Muscle of back (tissue), 11 donors: ENCODE data around the gene CTBP1. TPM values are rescaled to one million over a fixed set of nuclear protein-coding genes. Genes with fewer than 3 reads are reported as not detected.

Experiments used
- DNase-seq, 3 donors: peaks; one replicate each; pipeline versions ENCODE4 v3.0.0 to v3.0.0-alpha.2; 2013
- polyA plus RNA-seq, 10 donors: library from polyadenylated mRNA; unstranded; fragments of 120-200 nt; gene quantifications; one replicate each; pipeline ENCODE4 v1.2.1, GENCODE V29; 2013; ENCODE audit not compliant: insufficient read length in 10 of 10

Gene CTBP1
- polyA plus RNA-seq, 10 donors, result 80.7 to 142 (median 95.1) TPM

DNA sequence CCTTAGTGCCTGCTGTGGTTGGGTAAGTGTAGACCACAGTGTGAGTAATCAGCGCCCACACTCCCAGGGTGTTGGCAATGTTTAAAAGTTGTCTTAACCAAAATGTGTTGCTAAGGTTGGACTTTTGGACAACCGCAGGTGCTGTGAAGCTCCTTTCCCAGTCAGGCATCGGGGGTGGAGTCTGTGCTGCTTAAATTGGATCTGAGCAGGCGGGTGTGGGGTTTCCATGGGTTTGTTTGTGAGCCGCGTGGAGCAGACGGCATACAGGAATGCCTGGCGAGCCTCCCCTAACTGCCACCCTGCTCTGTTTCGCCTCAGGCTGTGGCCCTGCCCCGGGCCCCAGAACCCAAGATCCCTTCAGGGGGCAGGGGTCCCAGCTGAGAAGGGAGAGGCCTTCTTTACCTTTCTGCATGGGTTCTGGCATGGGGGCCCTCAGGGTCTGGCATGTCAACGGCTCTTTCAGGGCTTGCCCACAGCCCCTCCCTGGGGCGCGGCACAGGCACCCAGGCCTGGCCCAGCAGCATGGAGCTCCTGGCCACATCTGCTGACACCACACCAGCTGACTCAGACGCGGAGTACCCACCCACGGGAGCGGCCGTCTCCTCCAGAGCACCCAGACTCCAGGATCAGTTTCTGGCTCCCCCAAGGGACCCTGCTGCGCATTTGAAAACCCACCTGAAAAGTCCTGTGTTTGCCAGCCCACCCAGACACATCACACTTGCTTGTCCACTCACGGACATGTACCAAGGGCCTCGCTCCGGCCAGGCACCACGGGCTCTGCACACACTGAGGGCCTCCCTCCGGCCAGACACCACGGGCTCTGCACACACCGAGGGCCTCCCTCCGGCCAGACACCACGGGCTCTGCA is 71.4 kb downstream of the CTBP1 start:
- peak in 1 of 3 donors; percentile 42 for DNase-seq

DNA sequence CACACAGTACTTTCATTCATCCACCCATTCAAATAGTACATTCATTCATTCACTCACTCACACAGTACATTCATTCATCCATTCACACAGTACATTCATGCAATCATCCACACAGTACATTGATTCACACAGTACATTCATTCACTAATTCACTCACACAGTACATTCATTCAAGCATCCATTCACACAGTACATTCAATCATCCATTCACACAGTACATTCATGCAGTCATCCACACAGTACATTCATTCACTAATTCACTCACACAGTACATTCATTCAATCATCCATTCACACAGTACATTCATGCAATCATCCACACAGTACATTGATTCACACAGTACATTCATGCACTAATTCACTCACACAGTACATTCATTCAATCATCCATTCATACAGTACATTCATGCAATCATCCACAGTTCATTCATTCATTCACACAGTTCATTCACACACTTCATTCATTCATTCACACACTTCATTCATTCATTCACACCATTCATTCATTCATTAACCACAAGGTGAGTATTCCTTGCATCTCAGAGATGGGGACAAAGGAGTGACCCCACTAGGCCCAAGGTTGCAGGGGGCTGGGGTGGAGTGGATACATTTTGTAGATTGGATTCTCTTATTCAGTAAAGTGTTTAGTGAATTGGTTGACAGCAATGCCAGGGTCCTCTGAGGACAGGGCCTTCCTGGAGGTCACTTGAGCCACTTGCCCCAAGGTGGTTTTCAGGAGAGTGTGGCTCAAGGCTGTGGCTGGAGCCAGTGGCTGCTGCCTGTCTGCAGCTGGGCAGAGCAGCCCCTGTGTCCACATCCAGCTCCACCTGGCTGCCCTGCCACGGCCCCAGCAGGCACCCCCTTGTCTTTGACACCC is 72.3 kb downstream of the CTBP1 start:
- no peak for DNase-seq

DNA sequence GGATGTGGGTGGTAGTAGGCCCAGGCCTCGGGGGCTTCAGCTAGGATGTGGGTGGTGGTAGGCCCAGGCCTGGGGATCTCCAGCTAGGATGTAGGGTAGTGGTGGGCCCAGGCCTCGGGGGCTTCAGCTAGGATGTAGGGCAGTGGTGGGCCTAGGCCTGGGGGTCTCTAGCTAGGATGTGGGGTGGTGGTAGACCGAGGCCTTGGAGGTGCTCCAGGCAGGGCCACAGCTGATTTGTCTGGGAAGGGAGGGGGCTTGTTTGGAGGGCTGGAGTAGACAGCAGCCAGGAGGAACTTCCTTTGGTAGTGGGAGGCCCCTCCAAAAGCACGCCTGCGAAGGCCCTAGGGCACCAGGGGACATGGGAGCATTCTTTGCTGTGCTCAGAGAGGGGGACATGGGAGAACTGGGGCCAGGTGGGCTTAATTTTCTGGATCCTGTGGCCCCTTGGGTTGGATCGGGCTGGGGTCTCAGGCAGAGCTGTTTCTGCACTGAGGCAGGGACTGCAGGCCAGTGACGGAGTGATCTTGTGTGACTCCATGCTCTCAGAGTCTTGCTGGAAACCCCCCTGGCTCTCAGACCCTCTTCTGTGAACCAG is 73.2 kb downstream of the CTBP1 start:
- no peak for DNase-seq

DNA sequence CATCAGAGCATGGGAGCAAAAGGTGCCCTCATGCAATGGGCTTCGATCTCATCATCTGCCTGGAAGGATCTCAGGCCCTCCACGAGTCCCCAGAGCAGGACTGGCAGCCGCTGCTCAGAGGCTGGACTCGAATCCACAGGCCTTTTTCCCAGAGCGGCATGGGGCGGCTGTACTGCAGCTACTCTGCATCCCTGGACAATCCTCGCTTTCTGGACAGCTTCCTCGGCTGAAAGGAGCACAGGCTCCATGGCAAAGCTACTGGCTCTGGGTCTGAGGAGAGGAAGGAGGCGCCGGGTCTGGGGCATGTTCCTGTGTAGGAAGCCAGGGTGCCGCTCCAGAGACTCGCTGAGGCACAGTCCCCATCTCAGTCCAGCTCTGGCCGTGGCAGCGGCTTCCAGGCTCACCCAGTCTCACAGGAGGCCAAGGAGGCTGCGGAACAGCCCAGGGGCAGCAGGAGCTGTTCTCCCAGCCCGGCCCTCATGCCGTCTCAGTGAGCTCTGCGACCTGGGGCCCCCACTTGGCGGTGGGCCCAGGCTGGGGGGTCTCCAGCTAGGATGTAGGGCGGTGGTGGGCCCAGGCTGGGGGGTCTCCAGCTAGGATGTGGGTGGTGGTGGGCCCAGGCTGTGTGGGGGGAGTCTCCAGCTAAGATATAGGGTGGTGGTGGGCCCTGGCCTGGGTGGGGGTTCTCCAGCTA is 73.8 kb downstream of the CTBP1 start:
- DNase-seq, result peak in 1 of 3 donors; percentile 33

DNA sequence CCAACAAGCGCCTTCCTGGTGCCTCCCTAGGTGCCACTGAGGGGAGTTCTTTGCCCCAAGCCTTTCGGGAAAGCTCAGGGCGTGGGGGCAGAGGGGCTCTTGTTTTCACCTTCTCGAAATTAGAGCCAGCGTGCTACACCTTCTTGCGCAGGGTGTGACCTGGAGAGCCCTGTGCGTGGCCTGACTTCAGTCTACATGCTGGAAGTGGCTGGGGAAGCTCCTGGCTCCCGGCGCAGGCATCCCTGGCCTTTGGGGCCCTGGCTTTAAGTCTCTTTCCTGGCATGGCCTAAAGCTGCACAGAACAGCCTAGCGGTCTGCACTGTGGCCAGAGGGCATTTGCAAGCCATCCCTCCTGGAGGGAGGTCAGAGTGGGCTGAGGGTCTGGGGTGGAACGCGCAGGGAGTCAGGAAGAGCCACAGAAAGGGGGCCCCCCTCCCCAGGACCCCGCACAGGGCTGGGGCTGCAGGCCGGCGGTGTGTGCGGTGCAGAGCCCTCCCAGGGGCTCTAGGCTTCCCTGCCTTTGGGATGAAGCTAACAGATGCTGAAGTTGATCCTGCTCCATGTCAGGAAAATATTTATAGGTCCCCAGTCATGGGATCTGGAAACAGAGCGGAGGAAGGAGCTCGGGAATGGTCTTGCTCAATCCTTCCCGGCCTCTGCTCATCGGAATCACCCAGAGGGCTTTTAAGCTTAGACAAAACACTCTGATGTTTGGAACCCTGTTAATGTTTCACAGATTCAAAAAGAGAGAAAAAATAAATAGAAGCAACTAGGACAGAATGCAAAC is 75.8 kb downstream of the CTBP1 start:
- DNase-seq, result peak; percentile 65 to 89 (median 72)

DNA sequence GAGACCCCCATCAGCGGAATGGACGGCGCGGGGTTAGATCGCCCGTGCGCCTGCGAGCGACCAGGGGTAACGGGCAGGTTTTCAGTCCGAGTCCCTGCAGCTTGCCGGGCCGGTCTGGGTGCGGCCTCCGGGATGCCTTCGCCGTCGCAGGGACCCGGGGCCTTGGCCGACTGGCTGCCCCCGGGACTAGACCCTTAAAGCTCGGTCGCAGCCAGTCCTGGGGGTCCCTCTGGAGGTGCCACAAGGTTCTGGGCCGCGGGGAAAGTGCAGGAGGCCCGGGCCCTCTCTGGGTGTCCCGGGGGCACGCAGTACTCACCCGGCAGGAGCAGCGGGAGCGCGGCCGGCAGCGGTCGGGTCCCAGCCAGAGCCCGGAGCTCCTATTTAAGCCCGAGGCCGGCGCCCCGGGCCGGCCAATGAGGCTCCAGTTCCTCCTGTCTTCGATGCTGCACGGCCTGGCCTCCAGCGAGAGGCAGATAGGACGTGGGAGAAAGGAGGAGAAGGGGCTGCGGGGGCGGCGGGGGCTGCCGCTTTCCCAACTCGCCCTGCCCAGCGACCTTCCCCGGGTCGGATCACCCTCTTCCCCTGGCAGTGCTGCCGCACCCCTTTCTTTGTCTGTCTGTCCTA is 76.6 kb downstream of the CTBP1 start, which contains the start of gene SPON2:
Gene SPON2, minus strand, starts transcription at position 356 of the 624 bp plus-strand sequence.
- peak in 2 of 3 donors; percentile 71 to 88 for DNase-seq

DNA sequence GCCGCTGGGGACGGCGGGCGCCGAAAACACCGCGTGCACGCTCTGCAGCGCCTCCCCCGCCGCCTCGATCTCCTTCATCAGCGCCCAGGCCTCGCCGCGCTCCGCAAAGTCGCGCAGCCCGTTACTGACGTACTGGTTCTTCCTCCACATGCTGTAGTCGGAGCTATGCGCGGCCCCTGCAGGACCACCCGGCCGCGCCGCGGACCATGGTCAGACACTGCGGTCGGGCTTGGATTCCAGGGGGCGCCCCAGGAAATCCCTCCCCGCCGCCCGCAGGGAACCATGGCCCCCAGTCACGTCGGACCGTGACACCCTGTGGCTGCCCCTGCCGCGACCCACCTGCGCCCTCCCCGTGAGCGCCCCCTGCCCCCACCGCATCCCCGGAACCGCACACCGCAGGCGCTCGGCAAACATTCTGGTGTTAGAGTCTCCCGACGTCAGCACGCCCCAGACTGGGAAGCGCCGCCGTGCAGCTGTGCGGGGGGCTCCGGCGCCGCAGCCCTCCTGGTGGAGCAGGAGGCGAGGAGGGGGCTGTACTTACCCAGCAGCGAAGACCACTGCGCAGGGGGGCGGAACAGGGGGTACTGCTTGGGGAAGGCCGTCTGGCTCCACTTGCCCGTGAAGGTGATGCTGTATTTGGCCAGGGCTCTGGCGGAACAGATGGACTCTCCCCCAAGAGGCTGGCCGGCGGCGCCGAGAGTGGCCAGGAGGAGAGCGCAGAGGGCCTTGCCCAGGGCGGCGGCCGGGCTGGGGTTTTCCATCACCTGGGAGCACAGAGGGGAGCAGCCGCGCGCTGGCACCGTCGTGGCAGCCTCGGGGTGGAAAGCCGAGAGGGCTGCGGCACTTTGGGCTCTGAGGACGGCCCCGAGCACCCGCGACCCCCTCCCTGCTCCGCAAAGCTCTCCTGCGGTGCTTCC is 77.4 kb downstream of the CTBP1 start:
- DNase-seq, result peak in 1 of 3 donors; percentile 68

DNA sequence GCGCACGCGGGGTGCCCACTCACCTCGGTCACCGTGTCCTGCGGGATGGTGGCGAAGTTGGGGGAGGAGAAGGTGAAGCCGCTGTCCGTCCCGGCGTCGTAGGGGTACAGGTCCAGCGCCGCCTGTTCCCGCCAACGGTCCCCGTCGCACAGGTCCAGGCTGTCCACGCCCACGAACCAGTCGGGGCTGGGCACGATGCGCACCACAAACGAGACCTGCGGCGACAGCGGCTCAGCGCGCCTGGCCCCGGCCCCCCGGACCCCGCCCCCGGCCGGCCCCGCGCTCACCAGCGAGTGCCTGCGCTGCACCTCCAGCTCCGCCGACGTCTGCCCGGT is 78.0 kb downstream of the CTBP1 start:
- no peak for DNase-seq

DNA sequence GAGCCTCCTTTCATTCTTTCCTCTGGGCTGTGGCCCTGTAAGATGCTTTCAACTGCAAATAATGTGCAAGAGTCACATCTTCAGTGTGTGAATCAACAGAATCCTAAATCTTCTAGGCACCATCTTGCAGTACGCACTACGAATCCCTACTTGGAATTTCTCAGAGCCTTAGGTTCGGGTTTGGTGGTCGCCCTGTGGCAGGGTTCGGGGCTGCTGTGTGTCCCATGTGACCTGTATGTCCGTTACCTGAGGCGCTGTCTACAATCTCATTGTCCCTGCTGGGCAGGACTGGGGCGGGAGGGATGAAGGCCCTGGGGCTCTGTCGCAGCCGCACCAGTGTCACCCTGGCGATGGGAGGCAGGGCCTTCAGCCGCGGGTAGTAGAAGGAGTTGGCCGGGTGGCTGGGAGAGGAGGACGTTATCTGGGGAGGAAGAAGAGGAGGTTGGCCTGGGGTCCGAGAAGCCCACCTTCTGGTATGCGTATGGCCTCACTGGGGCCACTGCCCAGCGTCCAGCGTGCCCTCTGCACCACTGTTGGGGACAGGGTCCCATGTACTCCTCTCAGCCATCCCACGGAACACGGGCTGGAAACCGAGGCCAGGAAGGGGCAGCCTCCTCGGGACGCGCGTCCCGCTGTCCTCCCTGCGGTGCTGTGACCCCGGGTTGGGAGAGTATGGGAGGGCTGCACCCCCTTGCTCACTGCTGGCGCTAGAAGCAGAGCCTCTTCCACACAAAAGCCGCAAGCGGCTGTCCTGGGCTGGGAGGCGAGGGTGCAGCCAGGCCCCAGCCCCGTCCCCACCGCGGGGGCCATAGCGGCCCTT is 78.6 kb downstream of the CTBP1 start:
- no peak for DNase-seq

DNA sequence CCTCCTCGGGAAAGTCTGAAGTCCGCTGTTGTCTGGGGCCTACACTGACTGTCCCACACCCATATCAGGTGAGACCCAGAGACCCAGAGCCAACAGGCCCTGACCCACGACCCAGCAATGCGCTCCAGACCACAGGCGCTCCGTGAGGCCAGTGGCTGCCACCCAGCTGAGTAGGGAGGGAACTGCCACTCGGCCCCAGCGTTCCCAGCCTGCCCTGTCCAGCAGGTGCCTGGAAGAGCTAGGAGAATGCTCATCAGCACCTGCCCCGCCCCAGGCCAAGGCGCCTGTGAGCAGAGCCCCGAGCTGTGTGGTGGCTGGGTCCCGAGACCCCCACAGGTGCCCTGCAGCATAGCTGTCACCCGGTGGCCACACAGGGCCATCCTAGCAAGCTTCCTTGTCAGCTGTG is 79.2 kb downstream of the CTBP1 start:
- DNase-seq, result no peak

DNA sequence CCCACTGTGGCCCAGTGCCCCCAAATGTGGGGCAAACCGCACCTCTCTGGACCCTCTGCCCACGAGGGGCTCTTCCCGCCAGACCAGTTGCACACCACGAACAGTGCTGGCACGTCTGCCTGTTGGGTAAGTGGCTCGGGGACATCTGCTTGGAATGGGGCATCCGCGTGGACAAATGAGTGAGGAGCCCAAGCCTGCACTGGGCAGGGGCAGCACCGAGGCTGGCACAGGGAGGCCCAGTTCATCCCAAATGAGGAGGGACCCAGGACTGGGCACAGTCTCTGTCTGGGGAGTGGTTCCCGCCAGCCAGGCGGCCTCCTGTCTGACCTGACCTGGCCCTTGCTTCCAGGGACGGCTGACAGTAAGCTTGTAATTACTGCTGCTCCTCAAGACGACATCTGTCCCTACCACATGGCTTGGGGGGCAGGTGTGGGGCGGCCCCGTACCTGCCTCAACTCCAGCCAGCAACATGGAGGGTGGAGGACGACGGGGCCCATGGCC is 79.7 kb downstream of the CTBP1 start:
- no peak for DNase-seq

DNA sequence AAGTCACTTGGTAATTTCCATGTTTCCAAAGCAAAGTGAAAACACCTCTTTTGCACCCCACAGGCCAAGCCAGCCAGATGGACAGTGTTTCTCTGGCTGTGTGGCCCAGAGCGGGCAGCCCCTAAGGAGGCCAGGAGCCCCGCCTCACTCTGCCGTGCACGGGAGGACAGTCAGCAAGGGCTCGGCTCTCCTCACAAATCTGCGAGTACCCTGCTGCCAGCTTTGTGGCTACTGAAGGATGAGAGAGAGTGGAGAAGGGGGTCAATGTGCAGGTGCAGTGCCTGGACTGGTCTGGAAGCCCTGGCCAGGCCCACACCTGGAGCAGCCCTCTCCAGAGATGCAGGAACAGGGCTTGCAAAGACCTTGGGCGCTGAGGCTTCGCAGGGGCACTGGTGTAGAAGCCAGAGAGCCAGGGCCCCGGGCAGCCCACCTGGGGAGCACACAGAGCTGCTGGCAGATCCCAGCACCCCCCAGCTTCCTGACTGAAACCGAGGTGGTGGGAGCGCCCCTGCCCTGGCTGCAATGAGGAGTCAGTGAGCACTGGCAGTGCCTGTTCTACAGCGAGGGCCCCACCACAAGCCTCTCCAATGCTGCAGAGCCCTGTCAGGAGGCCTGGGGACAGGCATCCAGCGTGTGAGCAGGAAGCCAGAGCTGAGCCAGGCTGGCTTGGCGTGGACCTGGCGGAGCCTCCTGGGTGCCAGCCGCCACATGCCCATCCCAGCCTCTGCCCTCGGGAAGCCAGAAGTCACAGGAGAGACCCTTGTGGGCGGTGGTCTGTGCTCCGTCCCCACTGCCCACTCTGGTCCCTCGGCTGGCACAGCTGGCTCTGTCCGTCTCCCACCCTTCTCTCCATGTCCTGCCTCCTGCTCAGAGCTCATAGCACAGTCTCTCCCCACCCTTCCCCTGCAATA is 80.5 kb downstream of the CTBP1 start:
- DNase-seq, result no peak

DNA sequence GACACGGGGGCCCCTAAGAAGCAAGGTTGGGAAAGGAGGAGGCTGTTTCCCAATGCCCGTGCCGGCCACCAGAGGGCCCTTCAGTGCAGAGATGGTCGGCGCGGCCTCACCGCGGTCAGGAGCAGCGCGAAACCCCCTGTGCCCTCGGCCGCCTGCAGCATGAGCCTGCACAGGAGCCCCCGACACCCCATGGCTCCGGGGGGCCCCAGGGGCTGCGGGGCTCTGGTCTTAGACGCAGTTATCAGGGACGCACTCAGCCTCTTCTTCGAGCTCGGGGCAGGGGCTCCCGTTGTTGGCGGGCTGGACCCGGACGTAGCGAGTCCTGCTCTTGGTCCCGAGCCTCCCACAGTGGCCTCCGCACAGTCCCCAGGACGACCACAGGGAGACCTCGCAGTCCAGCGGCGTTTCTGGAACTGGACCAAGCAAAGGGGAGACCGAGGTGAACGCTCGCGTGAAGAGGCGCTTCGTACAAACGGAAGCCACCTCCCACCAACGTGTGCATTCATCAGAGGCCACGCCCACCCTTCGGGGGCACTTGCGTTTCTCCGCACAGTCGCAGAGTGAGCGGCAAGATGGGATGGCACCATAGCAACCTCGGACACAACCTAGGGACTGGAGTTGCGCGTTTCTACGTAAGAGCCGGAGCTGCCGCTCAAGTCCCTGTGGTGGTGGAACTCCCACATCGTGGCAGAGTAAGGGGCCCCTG is 81.5 kb downstream of the CTBP1 start:
- DNase-seq, result peak; percentile 71 to 92 (median 82)

DNA sequence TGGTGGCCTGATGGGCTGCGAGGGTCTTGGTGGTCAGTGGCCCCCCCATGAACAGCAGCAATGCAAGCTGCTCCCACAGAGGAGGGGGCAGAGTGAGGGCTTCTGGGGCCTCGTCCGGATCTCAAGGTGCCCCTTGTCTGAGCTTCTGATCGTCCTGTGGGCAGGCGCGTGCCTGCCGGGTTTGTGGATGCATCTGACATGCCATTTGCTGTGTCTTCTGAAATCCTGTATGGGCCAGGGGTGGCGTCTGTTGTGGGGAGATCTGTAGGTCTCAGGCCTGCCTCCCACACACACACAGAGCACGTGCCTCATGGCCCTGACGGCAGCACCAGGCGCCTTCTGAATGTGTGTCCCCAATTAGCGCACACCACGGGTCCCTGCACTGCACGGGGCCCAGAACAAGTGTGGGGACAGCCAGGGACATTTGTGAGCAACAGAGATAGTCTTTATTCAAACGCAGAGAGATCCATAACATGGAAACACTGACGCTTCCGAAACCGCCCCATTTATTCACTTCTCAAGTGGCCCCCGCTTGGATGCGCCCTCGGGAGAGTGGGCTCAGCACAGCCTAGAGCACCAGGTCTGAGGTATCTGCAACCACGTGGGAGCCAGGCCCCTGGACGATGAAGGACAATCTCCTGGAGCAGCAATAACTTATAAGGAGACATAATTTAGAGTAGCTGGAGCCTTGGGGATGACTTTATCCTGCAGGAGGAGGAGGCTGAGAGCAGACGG is 82.3 kb downstream of the CTBP1 start:
- DNase-seq, result no peak

DNA sequence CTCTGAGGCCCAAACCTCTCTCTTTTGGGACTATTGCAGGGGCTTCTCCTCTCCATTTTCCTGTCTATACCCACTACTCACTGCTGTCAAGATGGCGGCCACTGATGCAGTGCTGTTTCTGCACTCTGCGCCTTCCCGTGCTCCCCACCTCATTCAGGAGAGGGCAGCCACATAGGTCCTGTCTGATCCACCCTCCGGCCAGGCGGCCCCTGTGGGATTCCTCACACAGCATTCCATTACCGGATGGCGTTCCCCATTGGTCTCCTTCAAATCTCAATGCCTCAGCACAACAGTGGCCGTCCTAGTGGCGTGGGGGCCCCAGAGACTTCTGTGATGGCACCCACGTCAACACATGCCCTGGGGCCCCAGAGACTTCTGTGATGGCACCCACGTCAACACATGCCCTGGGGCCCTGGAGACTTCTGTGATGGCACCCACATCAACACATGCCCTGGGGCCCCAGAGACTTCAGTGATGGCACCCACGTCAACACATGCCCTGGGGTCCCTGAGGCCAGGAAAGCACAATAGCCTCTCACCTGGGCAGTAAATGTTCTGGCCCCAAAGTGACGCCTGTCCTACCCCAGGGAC is 83.9 kb downstream of the CTBP1 start:
- DNase-seq, result no peak
